HG03139 (cell line): ENCODE data around the gene MAP3K7CL.

Experiments used
- ATAC-seq: cut with Tn5 transposase; IDR thresholded peaks from one replicate; pipeline ENCODE4 v1.9.1; 2021; ENCODE audit not compliant: unreplicated experiment

The MAP3K7CL gene

DNA sequence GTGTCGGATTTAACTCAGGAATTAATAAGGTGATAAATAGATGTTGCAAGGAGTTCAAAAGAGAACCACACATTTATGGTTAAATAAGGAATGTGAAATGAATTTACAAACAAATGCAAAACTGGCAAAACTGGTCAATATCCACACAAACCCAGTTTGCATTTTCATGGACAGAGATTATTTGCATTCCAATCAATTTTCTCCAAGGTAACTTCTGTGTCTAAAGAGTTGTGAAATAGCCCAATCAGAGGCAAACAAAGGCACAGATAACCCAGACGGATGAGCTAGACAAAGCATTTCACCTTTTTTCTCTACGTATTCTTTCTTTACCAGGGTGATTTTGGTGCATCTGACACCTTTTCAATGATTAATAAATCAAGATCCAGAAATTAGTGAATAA is 63.9 kb downstream of the MAP3K7CL start:
- ATAC-seq = no peak

DNA sequence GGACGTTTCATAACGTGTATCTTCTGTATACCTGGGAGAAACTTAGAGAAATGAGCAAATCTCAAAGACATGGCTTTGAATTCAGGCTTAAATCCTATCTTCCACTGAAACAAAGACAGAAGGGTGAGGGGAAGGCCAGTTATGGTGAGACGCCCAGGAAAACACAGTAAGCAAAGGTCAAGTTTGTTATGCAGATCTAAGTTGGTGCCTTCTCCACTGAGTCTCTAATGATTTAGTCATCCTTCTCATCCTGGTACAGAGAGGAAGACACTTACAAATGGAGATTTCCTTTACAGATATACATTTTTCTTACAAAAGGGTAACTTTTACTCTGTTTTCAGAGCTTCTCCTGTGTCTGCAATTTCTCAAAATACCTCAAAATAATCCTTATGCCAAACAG is 64.4 kb downstream of the MAP3K7CL start:
- no peak for ATAC-seq

DNA sequence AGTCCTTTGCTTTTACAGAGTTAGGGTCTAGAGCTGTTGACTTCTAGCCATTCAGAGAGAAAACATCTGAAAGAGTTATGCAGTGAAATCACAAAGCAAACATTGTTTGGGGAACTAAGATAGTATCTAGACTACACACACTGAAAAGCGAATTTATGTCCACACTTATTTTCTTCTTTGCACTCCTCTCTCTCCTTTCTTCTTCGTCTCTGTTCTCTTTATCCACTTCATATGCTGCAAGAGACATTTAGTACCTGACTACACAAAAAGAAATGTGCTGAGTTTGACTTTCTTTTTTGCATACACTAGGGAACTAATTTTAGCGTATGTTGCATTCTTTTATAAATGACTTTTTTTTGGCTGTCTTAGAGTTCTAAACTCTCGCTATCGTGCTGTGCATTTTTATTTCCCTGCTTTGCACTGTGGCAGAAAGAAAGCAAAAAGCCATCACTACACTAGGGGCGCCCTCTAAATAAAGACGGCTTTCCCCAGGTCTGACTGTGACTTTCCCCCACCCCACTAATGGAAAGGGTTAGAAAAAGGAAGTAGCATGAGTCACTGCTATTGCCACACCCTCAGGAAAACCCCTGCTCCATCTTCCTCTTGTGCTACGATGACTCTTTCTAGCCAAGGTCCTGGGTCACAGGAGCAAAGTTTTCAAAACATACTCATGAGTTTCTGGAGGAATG is 65.7 kb downstream of the MAP3K7CL start:
- ATAC-seq = peak; percentile 96

DNA sequence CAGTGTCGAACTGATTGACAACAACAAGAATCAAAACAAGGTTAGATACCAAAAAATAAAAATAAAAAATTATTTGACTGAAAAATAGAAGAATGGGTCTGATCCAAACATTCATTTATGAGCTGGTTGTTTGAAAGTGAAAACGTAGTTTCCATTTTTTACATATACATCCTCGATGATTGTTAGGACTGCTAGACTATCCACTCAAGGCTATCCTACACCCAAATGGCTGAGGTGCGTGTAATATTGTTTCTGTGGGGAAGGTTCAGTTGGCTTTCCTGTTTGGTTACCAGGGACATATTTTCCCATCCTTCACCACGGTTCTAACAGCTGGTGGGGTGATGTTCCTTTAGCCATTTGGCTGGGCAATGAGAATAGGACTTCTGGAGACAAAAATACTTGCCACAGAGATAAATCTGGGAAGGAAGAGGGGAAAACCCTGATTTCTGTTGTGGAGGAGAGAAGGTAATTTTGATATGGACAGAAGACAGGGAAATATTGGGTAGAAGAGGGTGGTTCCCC is 66.3 kb downstream of the MAP3K7CL start:
- ATAC-seq = no peak

DNA sequence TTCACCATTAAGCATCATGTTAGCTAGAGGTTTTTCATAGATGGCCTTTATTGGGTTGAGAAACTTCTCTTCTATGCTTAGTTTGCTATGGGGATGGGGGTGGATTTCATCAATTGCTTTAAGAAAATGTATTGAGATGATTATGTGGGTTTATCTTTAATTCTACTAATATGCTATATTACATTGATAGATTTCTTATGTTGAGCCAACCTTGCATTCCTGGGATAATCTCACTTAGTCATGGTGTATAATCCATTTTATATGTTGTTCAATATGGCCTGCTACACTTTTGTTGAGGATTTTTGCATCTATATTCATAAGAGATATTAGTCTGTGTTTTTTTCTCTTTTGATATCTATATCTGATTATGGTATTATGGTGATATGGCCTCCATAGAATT is 70.7 kb downstream of the MAP3K7CL start:
- no peak for ATAC-seq

DNA sequence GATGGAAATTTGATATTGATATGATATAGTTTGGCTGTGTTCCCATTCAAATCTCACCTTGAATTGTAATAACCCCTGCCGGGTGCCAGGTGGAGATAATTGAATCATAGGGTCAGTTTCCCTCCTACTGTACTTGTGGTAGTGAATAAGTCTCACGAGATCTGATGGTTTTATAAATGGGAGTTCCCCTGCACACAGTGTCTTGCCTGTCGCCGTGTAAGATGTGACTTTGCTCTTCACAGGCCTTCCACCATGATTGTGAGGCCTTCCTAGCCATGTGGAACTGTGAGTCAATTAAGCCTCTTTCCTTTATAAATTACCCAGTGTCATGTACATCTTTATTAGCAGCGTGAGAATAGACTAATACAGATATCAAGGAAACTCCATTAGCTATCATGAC is 74.6 kb downstream of the MAP3K7CL start:
- ATAC-seq = no peak

DNA sequence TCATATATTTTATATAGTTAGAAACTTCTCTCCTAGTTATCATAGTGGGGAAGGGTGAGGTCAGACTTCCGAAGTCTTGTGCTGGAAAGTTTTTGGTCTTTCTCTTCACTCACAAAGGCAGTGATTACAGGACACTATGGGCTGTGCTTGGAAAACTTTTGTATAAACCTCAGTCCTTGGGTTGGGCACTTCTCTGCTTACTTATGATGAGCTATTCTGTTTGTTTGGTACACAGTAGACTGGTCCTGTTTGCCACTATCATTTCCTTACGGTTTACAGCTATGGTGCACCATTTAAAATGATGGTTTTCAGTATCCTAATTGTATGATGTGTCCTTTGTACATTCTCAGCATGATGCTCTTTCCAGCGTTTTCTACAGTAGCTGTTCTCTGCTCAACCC is 75.5 kb downstream of the MAP3K7CL start:
- ATAC-seq = no peak

DNA sequence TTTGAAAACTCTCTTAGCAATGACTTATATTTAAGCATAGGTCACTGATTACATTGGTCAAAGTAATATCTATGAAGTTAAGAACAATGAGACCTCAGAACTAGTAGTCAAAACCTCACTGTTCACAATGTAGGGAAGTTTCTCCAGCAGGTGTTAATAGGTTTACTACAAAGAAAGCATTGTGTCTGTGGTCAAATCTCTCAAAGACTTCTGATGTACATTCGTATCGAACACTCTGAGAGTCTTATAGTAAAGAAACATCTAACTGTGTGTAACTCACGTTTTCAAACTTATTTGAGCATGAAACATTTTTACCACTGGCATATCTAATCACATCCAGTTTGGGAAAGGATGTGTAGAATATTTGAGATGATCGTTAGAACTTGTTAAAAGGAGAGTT is 76.0 kb downstream of the MAP3K7CL start:
- ATAC-seq = no peak

DNA sequence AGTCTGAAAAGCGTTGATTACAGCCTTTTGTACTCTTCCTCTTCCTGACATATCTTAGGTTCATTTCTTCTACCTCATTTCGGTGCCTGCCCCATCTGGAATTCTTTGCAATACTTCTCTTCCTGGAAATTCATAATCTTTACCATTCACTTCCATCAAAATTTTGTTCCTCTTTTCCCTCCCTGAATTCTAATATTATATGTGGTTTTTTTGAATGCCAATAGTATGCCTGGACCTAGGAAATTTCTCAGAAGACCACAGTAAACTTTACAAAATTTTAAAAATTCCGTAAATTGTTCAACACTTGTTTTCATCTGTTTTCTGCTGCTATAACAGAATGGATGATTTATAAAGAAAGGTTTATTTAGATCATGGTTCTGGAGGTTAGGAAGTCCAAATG is 76.8 kb downstream of the MAP3K7CL start:
- no peak for ATAC-seq

DNA sequence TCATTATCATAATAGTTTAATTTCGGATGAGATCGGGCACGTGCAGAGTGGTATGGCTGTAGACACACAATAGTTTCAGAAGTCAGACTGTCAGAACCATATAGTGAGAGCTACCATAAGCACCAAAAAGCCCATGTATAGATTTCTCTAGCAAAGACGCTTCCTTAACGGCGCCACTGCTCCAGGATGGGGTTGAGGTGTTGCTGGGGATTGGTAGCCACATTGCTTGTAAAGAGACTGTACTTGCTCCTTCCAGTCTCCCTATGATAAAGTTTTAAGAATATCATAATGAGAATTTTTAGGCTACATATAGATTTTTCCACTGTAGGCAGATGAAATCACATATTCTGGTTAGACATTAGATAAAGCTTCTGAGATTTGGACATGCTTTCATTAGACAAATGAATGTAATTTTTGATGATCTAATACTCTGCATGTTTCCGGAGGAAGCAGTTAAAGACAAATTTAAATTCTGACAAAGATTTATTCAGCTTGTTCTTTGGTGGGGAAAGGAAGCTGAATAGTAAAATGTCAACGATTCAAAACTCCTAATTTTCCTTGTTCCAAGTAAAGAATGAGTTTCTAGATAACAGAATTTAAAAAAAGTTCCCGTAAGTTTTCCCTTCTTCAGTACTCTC is 77.7 kb downstream of the MAP3K7CL start:
- ATAC-seq = no peak

DNA sequence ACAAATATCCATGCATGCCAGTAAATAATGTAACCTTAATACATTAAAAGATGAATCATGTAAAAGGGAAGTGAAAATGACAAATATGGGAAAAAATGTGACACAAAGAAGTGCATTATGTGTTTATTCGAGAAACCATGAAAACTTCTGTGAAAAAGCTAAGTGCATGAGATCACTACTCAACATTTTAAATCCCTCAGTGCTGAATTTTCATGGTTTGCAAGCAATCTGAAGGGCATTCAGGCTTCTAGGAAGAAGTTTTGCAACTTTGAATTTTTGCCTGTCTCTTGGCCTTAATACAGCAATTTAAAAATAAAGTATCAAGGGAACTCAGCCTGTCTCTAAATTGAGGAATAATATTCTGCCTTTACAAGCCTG is 78.2 kb downstream of the MAP3K7CL start:
- ATAC-seq = no peak

DNA sequence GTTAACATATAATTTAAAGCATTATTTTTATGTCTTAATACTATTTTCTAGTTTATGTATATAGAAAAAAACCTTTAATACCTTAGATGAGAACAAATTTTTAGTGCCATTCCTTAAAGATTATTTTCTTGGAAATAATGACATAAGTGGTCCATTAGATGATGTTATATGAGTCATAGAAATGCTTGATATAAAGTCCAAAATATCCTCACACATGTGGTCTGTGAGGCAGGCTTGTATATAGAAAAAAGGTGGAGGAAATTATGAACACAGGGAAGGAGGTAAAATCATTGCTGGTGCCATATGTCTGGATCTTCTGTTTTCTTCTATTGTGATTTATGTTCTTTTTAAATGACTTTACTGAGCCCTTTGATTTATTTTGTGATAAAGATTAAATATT is 79.3 kb downstream of the MAP3K7CL start:
- no peak for ATAC-seq

DNA sequence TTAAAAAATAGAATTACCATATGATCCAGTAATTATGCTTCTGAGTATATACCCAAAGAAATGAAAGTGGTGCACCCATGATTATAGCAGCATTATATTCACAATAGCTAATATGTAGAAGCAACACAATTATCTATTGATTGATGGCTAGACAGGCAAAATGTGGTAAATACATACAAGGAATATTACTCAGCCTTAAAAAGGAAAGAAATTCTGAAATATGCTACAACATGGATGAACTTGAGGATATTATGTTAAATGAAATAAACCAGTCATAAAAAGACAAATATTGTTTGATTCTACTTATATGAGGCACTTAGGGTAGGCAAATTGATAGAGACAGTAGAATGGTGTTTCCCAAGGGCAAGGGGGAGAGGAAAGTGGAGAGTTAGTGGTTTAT is 80.8 kb downstream of the MAP3K7CL start:
- ATAC-seq = no peak

DNA sequence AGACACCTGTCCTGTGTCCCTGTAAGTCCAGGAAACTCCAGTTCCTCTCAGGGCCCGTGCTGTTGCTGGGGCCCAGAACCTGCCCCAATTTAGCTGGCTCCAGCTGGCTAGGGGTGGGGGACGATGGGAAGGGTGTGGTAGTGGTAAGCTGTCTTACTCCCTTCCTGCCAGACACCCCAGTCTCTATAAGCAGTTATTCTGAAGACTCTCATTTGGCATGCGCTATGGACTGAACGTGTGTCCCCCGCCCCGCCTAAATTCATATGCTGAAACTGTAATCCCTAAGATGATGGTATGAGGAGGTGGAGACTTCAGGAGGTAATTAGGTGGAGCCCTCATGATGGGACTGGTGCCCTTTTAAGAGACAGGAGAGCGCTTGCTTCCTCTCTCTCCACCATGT is 82.0 kb downstream of the MAP3K7CL start:
- ATAC-seq = no peak

DNA sequence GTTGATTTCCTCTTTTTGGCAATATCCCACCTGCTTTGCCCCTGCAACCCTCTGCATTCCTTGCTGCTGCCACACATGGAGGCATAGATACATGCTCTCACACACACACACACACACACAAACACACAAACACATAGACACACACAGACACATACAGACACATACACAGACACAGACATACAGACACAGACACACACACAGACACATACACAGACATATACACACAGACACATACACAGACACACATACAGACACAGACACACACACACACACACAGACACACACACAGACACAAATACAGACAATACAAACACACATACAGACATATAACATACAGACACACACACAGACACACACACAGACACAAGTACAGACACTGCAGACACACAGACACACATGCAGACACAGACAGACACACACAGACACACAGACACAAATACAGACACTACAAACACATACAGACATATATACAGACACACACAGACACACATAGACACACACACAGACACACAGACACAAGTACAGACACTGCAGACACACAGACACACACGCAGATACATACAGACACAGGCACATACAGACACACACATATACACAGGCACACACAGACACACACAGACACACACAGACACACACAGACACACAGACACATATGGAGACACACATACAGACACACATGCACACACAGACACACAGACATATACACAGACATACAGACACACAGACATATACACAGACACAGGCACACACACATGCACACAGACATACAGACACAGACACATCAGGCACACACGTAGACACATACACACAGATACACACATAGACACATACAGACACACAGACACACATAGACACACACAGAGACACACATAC is 83.3 kb downstream of the MAP3K7CL start:
- ATAC-seq = no peak

DNA sequence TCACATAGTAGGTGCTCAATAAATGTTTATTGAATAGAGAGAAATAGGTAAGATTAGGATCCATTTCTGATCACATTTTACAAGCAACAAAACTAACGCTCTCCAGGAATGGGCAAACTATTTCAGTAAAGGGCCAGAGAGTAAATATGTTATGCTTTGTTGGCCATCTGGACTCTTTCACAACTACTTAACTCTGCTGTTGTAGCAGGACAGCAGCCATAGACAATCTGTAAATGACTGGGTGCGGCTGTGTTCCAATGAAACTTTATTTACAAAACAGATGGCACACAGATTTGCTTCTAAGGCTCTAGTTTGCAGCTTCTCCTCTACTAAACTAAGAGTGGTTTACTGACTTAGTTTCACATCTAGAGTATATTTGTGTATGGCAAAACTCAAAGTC is 85.3 kb downstream of the MAP3K7CL start:
- ATAC-seq = no peak

DNA sequence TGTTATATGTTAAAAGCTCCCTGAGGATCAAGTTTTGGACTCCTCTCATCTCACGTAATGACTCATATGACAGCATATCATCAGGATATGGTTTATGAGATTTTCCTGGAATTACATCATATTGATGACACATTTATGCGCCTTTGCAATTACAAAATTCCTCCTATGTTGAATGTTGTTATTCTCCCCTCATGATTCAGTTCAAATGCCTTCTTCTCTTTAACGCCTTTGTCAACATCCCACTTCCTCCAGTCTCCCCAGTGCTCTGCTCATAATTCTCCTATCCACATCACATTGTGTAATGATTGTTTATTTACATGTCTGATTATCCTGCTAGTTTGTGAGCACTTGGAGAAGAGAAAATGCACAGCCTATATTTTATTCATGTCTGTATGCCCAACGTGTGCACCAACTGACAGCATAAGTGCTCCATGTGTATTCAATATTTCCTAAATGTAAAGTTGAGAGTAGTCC is 87.4 kb downstream of the MAP3K7CL start:
- no peak for ATAC-seq

DNA sequence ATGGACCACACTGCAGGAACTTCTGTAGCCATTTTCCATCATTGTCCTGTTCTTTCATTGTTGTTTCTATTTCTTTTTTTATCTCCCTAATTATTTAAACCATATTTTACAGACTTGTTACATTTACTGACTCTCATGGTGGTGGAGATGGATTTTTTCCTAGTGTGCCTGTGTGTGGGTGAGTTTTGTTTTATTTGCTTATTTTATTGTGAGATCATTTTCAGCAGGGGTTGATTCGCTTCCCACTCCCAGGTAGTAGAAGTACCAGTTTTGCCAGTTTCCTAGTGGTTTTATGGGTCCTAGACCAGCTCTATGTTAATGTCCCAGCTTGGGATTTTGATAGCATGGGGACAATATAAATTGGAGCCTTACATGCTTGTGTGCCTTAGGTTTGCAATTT is 88.3 kb downstream of the MAP3K7CL start:
- ATAC-seq = no peak

DNA sequence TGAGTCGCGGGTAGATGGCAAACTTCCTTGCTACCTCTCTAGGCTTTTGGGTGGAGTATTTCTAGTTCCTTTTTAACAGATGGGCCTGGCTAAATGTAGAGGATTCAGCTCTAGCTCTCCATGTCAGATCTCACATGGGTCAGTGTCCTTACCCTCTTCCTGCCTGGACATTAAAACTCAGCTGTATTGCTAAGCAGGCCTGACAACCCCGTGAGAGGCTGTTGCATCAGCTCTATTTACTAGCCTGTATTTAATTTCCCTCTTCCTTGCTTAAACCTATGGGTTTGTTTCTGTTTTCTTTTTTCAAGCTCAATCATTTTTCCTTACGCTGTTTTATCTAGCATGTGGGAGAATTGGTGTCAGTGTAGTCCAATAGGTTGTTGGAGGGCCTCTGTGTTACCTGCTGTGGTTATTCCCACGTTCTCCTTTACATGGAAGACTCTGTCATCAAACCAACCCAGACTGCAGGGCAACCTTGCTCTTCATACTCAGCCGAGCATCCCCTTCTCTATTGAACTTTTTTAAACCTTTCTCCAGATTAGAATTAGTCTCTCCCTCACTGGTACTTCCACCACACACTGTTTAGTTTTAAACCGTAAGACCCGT is 88.8 kb downstream of the MAP3K7CL start:
- ATAC-seq = no peak

DNA sequence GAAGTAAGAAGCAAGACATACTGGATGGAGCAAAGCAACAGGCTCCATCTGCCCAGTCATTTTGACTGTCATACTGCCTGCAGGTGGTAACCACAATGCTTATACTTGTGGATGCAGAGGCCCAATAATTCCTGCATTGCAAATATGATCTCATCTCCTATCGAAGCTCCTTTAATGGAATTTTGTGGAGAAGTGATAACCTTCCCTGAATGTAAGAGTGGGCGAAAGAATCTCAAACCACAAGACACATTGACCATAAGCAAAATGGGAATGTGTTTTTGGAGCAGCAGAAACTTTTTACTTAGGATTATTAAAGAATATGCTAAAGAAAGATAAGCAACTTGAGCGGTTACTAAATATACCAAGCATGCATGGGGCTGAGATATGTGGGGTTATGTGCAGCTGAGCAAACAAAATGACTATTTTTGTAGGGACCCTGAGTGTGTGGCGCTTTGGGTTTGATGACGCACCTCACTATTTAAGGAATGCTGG is 90.9 kb downstream of the MAP3K7CL start:
- no peak for ATAC-seq

DNA sequence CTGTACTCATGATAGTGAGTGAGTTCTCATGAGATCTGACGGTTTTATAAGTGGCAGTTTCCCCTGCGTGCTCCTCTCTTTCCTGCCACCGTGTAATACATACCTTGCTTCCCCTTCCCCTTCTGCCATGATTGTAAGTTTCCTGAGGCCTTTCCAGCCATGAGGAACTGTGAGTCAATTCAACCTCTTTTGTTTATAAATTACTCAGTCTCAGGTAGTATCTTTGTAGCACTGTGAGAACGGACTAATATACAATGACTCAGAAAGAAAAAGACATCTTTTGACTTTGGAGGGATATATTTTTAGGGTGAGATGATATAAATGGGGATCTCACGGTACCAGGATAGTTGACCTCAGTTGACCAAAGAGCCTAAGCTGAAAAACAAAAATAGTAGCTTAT is 93.6 kb downstream of the MAP3K7CL start:
- no peak for ATAC-seq
